ENCODE measurements around the gene CCNF. TPM values are rescaled to one million over a fixed set of nuclear protein-coding genes. Genes with fewer than 3 reads are reported as not detected.
"Not testable (repeated sequence)": the region's sequence is repeated elsewhere in the genome, so short reads cannot be mapped to it uniquely, and the experiment has no call there.

The CCNF gene
- total RNA-seq, 1 donor from 2014 or later = 3.7 TPM

DNA sequence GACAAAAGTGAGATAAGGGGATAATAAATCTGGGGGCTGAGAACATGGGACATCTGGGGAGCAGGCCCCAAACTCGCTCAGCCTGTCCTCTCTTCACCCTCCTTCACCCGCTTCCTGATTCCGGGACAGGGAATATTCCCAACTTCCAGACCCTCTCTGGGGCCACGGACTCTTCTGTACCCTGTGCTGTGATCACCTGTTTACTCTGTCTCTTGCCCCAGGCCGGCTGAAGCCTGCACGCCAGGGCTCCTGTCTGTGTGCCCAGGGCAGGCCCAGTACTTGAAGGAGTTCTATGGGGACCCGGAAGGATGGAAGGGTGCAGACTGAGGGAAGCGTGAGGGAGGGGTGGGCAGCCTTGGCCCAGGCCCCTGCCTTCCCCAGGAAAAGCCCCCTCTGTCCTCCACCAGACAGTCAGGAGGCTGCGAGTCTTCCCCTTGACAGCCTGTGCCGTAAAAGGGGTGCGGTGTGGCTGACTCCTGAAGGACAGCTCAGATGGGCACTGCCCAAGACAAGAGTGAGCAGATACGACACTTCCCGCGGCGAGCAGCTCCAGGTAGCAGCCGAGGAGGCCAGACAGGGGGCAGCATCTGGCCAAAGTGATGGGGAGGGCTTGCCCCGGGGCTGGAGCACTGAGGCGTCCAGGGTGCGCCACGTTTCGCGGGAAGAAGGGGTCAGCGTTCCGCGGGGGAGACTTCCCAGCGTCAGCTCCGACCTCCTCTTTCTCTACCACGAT lies 1.0 kb upstream of the CCNF start:
- no peak for DNase-seq (ENCODE audit: low spot score)

DNA sequence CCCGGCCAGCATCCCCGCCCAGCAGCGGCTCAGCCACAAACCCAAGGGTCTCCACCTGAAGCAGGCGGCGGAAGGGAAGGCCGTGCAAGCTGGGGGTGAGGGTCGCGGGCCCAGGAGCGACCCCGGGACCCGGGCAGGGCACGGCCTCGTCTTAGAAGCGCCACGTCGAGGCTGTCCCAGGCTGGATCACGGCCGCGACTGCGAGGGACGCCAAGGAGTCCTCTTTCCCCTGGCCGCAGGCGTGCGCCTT lies 538 bp upstream of the CCNF start:
- no peak for DNase-seq (ENCODE audit: low spot score)

DNA sequence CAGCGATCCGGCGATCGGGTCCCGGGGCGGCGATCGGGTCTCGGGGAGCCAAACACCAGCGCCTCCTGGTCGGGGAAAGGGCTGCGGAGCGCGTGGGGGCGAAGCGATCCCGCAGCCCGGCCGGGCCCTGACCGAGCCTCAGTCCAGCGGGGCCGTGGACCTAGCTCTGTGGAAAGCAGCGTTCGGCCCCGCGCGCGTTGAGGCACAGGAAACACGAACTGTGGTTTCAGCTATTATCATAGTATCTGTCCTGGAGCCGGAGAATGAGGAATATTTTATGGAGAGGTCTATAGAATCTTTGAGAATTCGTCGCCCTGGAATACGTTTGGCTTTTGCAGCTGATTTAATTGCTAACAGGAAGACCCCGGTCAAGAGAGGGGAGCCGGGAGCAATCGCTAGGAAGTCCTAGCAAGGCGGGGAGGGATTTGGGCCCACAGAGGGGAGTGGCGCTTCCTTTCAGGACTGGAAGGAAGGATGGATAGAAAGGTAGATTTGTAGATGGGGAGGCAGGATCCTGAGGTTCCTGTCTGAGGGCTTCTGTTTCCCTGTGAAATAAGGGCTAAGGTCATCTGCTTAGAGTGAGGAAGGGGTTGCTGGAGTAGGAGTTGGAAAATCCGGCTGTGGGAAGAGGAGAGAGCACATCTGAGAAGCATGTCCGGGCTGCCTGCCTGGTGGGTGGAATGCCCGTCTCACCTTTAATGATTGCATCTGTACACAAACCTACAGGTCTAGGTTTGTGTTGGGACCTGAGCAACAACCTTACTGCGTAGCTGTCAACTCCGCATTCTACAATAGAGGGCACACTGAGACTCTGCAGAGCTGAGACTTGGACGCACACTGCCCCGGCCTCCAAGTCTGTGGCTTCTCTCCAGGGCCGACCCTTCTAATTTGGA lies 770 bp downstream of the CCNF start:
- no peak for DNase-seq (ENCODE audit: low spot score)

DNA sequence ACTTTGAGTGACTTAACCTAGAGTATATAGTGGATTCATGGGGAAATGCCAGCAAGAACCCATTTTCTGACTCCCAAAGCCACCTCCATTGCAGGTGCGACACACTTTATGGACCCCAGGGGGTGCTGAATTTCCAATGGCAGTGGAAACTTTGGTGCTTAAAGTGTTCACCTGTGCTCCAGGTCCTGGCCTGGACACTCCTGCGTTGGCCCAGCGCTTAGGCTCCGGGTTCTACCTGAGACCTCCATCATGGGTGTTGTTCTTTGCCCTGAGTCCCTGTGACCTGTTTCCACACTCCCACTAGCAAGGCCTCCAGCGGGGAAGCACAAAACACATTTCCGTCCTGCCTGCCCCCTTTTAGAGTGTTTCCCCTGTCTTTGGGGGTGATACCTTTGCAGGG lies 3.0 kb downstream of the CCNF start:
- no peak for DNase-seq (ENCODE audit: low spot score)

DNA sequence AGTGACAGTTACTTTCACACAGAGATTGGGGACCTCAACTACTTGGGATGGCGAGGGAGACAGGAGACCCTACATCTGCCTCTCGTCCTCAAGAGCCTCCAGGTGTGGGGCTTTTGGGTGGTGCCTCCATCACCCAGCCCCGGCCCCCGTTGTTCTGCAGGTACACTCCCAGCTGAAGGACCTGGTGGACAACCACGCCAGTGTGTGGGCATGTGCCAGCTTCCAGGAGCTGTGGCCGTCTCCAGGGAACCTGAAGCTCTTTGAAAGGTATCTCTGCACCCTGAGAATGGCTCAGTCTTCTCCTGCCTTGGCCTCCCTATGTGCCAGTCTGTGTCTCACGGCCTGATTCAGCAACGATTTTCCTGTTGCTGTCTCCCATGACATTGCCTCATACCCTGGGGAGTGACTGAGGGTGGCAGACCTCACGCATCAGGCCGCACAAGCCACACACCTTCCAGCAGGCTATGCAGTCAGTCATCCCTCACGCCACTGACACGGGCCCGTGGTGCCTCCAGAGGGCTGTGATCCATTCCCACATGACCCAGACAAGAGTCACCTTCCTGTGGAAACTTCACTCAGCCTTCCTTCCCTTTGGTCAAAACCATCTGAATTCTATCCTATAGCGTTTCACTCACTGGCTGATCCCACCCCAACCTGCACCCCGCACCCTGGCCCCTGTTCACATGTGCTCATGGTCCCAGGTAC lies 3.7 kb downstream of the CCNF start:
- no peak for DNase-seq (ENCODE audit: low spot score)

DNA sequence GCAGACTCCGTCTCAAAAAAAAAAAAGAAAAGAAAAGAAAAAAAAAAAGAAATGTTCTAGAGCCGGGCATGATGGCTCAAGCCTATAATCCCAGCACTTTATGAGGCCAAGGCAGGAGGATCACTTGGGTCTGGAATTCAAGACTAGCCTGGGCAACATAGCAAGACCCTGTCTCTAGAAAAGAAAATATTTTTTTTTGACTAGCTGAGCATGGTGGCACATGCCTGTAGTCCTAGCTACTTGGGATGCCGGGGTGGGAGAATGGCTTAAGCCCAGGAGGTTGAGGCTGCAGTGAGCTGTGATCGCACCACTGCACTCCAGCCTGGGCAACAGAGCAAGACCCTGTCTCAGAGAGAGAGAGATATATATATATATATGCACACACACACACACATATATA lies 6.0 kb downstream of the CCNF start:
- not testable (repeated sequence) for DNase-seq (ENCODE audit: low spot score)

DNA sequence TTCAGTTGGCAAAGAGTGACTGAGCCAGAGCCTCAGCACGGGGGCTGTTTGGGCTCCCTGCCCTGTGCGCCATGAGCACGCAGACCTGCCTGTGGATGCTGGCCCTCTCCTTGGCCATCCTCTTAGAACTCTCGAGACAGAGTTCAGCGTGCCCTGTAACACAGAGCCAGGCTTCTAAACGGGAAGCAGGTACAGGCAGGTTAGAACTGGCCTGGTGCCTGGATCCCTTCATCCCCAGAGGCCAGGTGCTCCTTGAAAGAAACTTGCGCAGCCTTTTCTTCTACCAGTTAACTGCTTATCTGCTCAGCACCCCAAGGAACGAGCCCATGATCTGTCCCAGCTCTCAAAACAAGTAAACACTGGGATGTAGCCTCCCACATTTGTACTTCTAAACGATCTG lies 6.9 kb downstream of the CCNF start:
- DNase-seq (ENCODE audit: low spot score) = no peak

DNA sequence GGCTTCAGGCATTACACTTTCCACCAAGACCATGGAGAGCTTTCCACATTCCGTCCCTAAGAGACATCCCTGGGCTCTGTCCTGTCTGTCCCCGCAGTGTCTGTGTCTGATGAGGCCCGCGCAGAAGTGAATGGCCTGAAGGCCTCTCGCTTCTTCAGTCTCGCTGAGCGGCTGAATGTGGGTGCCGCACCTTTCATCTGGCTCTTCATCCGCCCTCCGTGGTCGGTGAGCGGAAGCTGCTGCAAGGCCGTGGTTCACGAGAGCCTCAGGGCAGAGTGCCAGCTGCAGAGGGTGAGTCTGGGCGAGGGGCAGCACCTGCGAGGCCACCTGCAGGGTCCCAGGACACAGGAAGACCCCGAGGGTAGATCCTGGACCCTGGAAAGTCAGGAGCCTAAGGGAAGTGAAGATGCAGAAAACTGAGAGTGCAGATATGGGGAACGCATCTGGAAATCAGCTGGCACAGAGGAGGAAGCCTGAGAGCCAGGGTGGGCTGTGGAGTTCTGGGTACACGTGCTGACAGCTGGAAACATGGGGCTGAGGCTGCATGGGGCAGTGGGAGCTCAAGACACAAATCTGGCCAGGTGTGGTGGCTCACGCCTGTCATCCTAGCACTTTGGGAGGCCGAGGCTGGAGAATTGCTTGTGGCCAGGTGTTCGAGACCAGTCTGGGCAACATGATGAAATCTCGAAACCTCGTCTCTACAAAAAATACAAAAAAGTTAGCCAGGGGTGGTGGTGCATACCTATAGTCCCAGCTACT lies 8.0 kb downstream of the CCNF start:
- no peak for DNase-seq (ENCODE audit: low spot score)

DNA sequence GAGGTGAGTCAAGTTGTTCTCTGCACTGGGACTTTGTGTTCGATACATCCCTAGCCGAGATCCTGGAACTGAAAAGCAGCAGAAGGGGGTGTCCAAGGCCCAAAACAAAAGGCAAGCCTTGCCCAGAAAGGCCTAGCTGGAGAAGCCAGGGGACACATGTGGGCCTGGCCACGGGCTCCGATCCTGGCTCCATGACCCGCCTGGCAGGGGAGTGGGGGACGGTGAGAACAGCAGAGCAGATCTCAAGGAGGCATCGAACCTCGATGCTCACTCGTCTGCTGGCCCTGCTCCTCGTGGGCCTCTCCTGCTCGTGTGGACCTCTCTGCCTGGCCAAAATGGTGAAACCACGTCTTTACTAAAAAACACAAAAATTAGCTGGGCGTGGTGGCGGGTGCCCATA lies 8.9 kb downstream of the CCNF start:
- no peak for DNase-seq (ENCODE audit: low spot score)

DNA sequence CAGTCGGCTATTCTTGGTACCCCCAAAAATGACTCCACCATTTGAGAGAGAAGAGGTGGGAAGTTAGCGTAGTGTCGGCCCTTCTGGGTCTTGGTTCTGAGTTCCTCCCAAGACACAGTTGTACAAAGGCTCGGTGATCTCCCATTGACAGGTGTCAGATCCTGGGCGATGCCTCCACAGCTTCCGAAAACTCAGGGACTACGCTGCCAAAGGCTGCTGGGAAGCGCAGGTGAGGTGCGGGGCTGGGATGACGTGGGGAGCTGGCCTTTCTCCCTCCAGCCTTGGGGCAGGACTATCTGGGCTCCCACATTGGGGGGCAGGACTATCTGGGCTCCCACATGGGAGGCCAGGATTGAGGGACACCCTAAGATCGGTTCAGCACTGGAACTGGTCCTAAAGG lies 10.4 kb downstream of the CCNF start:
- DNase-seq (ENCODE audit: low spot score) = no peak

DNA sequence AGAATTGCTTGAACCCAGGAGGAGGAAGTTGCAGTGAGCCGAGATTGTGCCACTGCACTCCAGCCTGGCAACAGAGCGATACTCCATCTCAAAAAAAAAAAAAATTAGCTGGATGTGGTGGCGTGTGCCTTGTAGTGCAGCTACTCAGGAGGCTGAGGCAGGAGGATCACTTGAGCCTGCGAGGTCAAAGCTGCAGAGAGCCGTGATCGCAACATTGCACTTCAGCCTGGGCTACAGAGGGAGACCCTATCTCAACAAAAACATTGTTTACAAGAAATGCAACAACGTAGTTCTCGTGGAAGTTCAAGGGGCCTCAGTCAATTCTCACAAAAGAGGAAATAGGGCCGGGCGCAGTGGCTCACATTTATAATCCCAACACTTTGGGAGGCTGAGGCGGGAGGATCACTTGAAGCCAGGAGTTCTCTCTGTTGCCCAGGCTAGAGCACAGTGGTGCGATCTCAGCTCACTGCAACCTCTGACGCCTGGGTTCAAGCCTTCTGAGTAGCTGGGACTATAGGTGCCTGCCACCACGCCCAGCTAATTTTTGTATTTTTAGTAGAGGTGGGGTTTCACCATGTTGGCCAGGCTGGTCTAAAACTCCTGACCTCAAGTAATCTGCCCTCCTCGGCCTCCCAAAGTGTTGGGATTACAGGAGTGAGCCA lies 12.0 kb downstream of the CCNF start:
- DNase-seq (ENCODE audit: low spot score) = not testable (repeated sequence)

DNA sequence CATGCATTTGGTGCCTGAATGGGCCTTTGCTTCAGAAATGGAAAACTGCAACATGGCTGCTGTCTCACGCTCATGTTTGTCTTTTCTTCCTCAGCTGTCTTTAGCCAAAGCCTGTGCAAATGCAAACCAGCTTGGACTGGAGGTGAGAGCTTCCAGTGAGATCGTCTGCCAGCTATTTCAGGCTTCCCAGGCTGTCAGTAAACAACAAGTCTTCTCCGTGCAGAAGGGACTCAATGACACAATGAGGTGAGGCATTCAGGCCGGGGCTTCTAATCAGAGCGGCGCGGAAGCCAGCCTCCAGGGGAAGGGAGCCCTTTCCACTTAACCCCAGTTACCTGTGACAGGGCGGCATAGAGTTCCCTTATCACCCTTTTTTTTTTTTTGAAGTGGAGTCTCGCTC lies 14.3 kb downstream of the CCNF start:
- DNase-seq (ENCODE audit: low spot score) = no peak

DNA sequence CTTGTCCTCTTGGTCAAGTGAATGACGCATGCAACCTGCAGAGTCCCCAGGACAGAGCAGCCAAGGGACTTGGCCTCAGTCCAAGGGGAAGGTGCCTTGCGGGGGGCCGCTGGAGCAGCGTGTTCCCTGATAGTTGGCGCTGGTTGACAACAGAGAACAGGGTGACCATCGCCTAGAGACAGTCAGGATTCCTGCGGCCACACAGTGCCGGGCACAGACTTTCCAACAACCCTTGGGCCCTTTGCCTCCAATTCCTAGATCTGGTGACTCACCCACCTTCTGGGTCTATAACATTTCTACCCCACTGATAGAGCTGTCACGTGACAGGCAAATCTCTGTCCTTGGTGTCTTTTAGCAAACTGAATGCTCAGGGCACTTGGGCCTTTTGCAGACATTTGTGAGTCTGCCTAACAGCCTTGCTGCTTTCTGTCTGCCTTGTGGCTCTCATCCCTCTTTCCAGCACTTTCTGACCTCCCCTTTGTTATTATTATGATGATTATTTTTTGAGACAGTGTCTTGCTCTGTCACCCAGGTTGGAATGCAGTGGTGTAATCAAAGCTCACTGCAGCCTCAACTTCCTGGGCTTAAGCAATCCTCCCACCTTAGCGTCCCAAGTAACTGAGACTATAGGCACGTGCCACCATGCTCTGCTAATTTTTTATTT lies 18.8 kb downstream of the CCNF start:
- no peak for DNase-seq (ENCODE audit: low spot score)

DNA sequence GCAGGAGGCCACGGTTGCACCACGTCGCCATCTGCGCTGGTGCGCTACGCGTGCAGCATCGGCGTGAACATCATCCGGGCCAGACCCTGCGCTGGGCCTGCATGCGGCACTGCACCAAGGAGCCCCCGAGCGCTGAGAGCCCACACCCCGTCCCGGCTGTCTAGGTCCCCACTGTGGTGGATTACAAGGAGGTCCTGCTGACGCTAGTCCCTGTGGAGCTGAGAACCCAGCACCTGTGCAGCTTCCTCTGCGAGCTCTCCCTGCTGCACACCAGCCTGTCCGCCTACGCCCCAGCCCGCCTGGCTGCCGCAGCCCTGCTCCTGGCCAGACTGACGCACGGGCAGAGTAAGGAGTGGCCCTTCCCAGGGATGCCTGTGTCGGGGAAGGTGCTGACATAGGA lies 19.9 kb downstream of the CCNF start:
- no peak for DNase-seq (ENCODE audit: low spot score)

DNA sequence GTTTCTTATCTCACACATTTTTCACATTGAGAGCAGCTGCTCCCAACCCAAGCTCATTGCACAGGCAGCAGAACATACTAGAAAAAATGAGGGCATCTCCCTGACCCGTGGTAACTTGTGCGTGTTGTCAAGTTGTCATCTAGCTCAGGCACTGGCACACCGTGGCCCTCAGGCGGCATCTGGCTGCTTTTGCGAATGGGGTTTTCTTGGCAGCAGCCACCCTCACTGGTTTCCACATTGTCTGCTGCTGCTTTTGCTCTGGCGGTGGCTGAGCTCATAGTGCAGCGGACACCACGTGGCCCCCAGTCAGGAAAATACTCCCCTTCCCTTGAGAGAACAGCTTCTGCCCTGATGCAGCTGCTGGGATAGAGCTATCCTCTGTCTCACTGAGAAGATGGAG lies 21.3 kb downstream of the CCNF start:
- no peak for DNase-seq (ENCODE audit: low spot score)

DNA sequence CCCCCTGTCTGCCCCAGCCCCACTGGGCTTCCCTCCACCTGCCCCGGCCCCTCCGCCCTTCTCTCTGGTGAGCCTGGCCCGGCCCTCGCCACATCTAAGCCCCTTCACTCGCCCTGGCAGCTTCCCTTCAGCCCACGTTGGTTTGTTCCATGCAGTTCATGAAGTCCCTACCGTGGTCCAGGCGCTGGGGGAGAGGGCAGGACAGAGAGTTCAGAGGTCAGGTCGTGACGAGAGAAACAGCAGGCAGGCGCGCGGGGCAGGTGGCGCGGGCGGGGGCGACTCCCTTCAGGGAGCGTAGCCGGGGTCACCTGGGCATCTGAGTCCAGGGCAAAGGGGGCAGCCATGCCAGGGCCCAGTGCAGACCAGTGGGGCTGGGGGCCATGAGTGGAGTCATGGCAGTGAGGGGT lies 21.7 kb downstream of the CCNF start:
- no peak for DNase-seq (ENCODE audit: low spot score)

DNA sequence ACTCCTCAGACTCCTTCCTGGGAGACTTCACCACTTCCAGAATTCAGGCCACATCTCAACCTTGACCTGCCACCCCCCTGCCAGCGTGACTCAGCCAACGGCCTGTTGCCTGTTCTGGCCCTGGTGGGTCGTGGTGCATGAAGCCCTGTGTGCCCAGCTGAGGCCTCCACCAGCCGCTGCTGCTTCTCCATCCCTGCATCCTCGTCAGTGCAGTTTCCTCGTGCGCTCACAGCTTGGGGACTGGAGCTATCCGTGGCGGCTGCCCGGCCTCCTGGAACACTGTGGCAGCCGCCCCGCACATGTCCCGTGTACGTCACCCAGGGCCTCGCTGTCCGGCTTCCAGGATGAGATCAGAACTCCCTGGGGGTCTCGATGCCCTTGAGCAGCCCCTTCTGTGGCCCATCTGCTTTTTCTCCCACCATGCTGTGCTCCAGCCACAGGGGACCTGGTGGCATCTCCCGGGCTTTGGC lies 22.6 kb downstream of the CCNF start:
- DNase-seq (ENCODE audit: low spot score) = no peak

DNA sequence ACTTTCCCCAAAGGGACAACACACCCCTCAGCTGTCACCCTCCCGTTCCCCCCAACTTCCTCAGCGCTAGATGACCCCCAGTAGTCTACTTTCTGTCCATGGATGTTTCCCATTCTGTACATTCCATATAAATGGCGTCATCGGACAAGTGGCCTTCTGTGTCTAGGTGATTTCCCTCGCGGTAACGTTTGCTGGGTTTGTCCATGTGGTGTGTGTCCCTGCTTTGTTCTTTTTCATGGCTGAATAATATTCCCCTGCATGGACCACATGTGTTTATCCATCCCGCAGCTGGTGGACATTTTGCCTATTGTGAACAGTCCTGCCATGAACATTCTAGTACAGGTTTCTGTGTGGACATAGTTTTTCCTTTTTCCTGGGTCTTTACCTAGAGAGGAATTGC lies 23.4 kb downstream of the CCNF start:
- DNase-seq (ENCODE audit: low spot score) = no peak

DNA sequence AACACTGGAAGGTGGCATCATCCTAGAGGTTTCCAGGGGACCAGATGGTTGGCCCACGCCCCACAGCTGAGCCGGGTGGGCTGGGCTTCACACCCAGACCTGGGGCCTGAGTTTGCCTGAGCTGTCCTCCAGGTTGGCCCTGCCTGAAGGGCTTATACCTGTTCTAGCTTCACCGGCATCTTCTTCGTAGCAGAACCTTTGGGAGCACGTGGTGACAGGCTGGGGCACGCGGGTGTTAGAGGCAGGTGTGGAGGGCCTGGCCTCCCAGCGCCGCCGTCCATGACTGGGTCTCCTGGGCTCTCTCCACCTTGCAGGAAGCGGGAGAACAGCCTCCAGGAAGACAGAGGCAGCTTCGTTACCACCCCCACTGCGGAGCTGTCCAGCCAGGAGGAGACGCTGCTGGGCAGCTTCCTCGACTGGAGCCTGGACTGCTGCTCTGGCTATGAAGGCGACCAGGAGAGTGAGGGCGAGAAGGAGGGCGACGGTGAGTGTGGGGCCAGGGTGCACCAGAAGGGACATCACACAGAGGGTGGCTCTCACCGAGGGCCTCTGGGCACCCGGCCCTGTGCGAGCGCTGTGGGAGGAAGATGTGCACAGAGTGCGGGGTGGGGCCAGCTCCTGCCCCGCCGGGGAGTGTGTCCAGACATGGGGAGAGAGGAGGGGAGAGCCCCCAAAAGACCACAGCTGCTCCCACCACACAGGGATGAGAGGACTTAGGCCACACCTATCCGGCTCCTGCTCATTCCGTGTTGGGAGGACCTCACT lies 26.0 kb downstream of the CCNF start:
- no peak for DNase-seq (ENCODE audit: low spot score)

DNA sequence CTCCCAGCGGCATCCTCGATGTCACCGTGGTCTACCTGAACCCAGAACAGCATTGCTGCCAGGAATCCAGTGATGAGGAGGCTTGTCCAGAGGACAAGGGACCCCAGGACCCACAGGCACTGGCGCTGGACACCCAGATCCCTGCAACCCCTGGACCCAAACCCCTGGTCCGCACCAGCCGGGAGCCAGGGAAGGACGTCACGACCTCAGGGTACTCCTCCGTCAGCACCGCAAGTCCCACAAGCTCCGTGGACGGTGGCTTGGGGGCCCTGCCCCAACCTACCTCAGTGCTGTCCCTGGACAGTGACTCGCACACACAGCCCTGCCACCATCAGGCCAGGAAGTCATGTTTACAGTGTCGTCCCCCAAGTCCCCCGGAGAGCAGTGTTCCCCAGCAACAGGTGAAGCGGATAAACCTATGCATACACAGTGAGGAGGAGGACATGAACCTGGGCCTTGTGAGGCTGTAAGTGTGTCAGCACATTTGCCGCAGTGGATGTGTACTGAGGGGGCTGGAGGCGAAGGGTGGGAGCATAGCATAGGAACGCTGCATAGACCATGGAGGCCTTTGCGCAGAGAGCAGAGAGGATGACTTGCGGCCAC lies 27.4 kb downstream of the CCNF start:
- no peak for DNase-seq (ENCODE audit: low spot score)
